Measurements from ENCODE around the gene ABCD1. TPM values are rescaled to one million over a fixed set of nuclear protein-coding genes. Genes with fewer than 3 reads are reported as not detected.

Gene ABCD1
- total RNA-seq, 1 experiment from 2014 or later, result 86.6 TPM

GRCh38 chrX:153772316-153773217, 47.9 kb downstream of the ABCD1 start:
- no peak for DNase-seq (ENCODE audit: low read depth, low spot score)
- intact Hi-C loops (cut with micrococcal nuclease; ENCODE audit: unreplicated experiment) (no loop called here), in situ Hi-C loops (cut with HindIII; ENCODE audit: low pct_unique_long_range_greater_than_20kb, low sequenced_read_pairs) (no loop called here)
- ATAC-seq, result no peak
- no TSS peak for BruUV-seq (replicated peaks)
- Histone ChIP-seq H3K27me3 (ENCODE audit: control insufficient read depth, insufficient read depth, low read length) (no peaks in the 10 kb centered on the region), H3K4me3 (ENCODE audit: low read depth in 2 of 2, low read length in 2 of 2) (no peak overlapping the region), H3K4me1 (ENCODE audit: control insufficient read depth, insufficient read depth, low read length) (no peaks in the 10 kb centered on the region), H3K27ac (ENCODE audit: low read length) (no peak overlapping the region), H3K36me3 (ENCODE audit: control insufficient read depth, insufficient read depth, low read length) (no peaks in the 10 kb centered on the region), H3K9me3 (ENCODE audit: control insufficient read depth, insufficient read depth, low read depth, low read length) (no peaks in the 10 kb centered on the region)
- CTCF ChIA-PET, result no interaction called here
- POLR2A ChIA-PET, result interaction anchor here (0.5 kb wide), 1 partner anchor 173 kb away, joined by 11 read pairs; no protein-coding TSS in a partner anchor
- no peak for TF ChIP-seq POLR2AphosphoS5 (IDR thresholded peaks at IDR 0.05; ENCODE audit: low read depth, low read length)
- no peak for TF ChIP-seq SIN3A (IDR thresholded peaks at IDR 0.05; ENCODE audit: borderline replicate concordance, insufficient read depth, low read depth, low read length)
- TF ChIP-seq TCF7L2 (IDR thresholded peaks at IDR 0.05; ENCODE audit: low read depth, low read length), result no peak
- TF ChIP-seq, protein P1, sequence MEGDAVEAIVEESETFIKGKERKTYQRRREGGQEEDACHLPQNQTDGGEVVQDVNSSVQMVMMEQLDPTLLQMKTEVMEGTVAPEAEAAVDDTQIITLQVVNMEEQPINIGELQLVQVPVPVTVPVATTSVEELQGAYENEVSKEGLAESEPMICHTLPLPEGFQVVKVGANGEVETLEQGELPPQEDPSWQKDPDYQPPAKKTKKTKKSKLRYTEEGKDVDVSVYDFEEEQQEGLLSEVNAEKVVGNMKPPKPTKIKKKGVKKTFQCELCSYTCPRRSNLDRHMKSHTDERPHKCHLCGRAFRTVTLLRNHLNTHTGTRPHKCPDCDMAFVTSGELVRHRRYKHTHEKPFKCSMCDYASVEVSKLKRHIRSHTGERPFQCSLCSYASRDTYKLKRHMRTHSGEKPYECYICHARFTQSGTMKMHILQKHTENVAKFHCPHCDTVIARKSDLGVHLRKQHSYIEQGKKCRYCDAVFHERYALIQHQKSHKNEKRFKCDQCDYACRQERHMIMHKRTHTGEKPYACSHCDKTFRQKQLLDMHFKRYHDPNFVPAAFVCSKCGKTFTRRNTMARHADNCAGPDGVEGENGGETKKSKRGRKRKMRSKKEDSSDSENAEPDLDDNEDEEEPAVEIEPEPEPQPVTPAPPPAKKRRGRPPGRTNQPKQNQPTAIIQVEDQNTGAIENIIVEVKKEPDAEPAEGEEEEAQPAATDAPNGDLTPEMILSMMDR (IDR thresholded peaks at IDR 0.05), result no peak
- no peak for TF ChIP-seq REST (IDR thresholded peaks at IDR 0.05; ENCODE audit: insufficient read depth in 1 of 2, low read depth in 2 of 2, low read length in 1 of 2)

DNA sequence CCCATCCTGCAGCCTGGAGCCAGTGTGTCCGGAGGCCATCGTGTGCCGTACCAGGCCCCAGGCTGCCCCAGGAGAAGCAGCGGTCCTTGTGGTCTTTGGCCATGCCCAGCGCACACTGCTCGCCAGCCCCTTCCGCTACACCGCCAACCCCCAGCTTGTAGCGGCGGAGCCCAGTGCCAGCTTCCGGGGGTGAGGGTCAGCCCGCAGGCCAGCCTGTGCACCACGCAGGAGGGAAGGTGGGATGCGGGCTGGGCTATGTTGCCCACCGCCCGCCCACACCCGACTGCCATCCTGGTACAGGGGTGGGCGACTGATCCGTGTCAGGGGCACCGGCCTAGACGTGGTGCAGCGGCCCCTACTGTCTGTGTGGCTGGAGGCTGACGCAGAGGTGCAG, 48.6 kb downstream of the ABCD1 start:
- TF ChIP-seq REST (IDR thresholded peaks at IDR 0.05; ENCODE audit: insufficient read depth in 1 of 2, low read depth in 2 of 2, low read length in 1 of 2), result no peak
- TF ChIP-seq SIN3A (IDR thresholded peaks at IDR 0.05; ENCODE audit: borderline replicate concordance, insufficient read depth, low read depth, low read length), result no peak
- TF ChIP-seq TCF7L2 (IDR thresholded peaks at IDR 0.05; ENCODE audit: low read depth, low read length), result no peak
- TF ChIP-seq, protein P1 (IDR thresholded peaks at IDR 0.05), result no peak
- no peak for TF ChIP-seq POLR2AphosphoS5 (IDR thresholded peaks at IDR 0.05; ENCODE audit: low read depth, low read length)
- no peak for DNase-seq (ENCODE audit: low read depth, low spot score)
- no peaks in the 10 kb centered on the region for H3K9me3 ChIP-seq (ENCODE audit: control insufficient read depth, insufficient read depth, low read depth, low read length)
- ChIA-PET CTCF (no interaction called here), POLR2A (no interaction called here)
- no peak for ATAC-seq
- no TSS peak for BruUV-seq (replicated peaks)
- H3K4me1 ChIP-seq (ENCODE audit: control insufficient read depth, insufficient read depth, low read length), result no peaks in the 10 kb centered on the region
- no peak overlapping the region for H3K4me3 ChIP-seq (ENCODE audit: low read depth in 2 of 2, low read length in 2 of 2)
- H3K27ac ChIP-seq (ENCODE audit: low read length), result no peak overlapping the region
- no peaks in the 10 kb centered on the region for H3K36me3 ChIP-seq (ENCODE audit: control insufficient read depth, insufficient read depth, low read length)
- in situ Hi-C loops (cut with HindIII; ENCODE audit: low pct_unique_long_range_greater_than_20kb, low sequenced_read_pairs), result no loop called here
- intact Hi-C loops (cut with micrococcal nuclease; ENCODE audit: unreplicated experiment), result no loop called here
- H3K27me3 ChIP-seq (ENCODE audit: control insufficient read depth, insufficient read depth, low read length), result no peaks in the 10 kb centered on the region

Measured in Panc1 (cell line).